DMS 273 (cell line): ENCODE results near the gene M1AP.

ENCODE experiments used
- DNase-seq: peaks from one replicate; lab custom pipeline; 2025; ENCODE audit not compliant: unreplicated experiment; lab: John Stamatoyannopoulos, UW

The M1AP gene

GRCh38 chr2:74551530-74551929, 96.6 kb downstream of the M1AP start:
- DNase-seq, result no peak

DNA sequence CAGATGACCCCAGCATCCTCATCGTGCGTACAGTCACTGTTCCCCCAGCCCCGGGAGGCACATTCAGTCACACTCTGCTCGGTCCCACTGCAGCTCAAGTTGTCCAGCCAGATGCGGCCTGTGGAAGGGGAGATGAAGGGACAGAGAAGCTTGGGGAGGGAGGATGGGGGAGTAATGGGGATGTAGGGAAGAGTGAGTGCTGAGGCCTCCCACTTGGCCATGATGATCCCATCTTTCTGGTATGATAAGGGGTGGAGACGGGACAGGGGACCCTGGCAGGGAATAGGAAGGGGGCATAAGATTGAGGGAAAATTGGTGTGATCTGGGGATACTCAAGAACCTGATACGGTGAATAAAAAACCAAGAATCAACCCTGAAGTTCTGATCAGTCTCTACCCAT, 97.9 kb downstream of the M1AP start:
- DNase-seq, result no peak

- DNase-seq, result peak; percentile 92
Measured at GRCh38 chr2:74548900-74549826, 99.0 kb downstream of the M1AP start.

- peak; percentile 92 for DNase-seq
Measured at GRCh38 chr2:74548285-74548899, 99.7 kb downstream of the M1AP start.

DNA sequence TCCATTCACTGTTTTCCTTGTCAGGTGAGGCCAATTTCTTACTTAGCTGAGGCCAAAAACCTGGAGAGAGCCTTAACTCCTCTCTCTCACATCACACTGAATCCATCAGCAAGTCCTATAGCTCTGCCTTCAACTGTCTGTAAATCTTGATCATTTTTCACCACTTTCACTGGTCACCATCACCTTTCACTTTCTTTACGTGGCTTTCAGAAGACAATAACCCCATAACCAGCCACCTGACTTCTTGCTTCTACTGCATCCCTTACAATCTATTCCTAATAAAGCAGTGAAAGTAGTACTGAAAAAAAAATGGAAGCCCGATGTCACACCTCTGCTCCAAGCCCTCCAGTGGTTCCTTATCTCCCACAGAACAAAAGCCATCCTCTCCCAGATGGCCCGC, 102.1 kb downstream of the M1AP start:
- no peak for DNase-seq

- DNase-seq, result no peak
Measured at GRCh38 chr2:74544634-74545033, 103.5 kb downstream of the M1AP start.

DNA sequence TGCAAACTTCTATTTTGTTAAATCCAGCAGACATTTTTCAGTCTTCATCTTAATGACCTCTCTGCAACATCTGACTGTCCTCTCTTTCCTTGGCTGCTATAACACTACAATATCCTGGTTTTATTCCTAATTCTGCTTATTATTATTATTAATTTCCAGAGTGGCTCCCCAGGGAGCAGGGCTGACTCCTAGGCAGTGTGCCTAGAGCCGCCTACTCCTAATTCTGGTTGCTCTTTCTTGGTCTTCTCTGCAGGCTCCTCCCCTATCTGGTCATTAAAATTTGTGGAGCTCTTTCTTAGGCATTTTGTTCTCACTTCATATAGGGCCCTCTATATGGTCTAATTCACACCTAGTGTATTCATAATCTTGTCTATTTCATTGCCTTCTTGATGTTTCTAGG, 105.2 kb downstream of the M1AP start:
- no peak for DNase-seq

- DNase-seq, result no peak
Measured at GRCh38 chr2:74540291-74540690, 107.8 kb downstream of the M1AP start.

DNA sequence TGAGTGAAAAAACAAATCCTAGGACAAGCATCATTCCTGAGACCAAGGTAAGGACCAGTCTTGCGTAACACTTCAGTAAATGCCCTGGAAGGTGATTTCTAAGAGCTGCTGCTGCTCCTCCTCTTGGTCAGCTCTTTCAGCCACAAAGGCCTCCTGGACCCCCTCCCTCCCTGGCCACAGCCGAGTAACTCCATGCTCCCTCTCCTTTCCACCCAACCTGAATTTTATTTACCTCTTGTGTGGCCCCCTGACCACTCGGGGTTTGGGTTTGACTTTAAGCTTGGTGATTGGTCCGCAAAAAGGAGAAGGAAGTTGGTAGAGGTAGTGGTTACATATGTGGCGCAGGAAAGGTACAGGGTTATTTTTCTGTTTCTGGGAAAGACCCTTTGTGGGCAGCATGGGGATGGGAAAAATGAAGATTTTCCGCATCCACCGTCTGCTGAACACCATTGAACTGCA, 109.2 kb downstream of the M1AP start:
- no peak for DNase-seq

DNA sequence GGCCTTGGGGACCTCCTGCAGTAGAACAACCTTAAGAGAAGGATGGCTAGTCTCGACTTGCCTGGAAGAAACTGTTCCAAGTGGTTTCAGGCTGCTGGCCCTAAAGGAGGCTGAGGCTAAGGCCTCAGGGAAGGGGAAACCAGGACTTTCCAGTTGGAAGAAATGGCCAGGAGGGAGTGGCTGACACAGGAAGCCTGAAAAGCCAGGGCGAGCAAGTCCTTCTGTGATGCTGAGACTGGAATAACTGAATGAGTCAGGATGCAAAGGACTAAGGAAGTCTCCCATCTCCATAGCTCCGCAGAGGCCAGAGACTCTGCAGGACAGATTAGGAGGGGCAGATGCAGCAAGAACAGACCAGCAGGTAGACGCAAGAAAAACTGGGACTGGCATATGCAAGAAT, 111.0 kb downstream of the M1AP start:
- DNase-seq, result no peak

DNA sequence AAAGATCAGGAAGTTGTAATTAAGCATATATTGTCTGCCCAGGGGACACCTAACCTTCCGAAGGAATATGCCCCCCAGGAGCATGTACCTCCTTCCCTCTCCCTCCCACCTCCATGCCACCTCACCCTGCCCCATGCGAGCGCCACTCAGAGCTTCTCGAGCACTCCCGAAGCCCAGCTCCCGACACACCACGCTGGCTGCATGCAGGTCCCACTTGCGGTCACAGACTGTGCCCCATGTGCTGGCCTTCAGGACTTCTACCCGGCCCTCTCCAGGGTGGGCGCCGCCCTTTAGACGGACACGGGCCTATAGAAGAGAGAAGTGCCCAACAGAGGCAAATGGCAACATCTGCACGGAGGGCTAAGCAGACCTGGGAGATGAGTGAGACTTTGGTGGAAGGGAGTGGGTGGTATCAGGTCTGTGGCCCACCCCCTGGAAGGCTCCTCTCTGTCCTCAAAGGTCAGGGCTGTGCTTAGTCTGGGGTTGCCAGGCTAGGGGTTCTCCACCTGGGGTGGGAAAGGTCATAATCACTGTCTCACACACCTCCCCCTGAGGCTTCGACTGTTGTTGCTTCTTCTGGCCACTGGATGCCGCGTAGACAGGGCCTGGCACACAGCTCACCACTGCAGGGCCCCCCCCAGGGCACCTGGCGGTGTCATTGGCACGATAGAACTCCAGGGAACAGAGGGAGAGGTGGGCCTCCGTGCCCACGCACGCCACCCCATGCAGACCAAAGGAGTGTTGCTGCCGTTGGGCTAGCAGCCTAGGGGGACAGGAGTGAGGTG, 111.8 kb downstream of the M1AP start:
- DNase-seq, result no peak

GRCh38 chr2:74535440-74535965, 112.6 kb downstream of the M1AP start:
- DNase-seq, result no peak

GRCh38 chr2:74534411-74534810, 113.7 kb downstream of the M1AP start:
- DNase-seq, result no peak

- no peak for DNase-seq
Measured at GRCh38 chr2:74533464-74533863, 114.7 kb downstream of the M1AP start.

GRCh38 chr2:74532222-74532621, 115.9 kb downstream of the M1AP start:
- DNase-seq, result peak; percentile 62

DNA sequence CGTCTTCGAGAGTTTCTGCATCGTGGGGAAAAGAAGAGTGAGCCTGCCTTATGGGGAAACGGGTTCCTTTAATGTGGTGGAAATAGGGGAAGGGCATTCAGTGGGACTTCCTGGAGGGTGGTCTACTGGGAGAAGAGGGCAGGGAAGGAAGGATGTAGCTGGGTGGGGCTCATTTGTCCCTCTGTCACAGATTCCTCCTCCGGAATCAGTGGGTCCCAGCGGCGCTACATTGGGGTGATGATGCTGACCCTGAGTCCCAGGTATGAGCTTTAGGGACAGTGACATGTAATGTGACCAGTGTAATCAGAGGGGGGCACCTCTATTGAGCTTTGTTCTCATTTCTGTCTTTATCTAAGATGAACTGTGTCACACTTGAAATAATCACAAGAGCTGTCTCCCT, 116.5 kb downstream of the M1AP start:
- no peak for DNase-seq

GRCh38 chr2:74530239-74531187, 117.6 kb downstream of the M1AP start:
- peak; percentile 61 for DNase-seq

DNA sequence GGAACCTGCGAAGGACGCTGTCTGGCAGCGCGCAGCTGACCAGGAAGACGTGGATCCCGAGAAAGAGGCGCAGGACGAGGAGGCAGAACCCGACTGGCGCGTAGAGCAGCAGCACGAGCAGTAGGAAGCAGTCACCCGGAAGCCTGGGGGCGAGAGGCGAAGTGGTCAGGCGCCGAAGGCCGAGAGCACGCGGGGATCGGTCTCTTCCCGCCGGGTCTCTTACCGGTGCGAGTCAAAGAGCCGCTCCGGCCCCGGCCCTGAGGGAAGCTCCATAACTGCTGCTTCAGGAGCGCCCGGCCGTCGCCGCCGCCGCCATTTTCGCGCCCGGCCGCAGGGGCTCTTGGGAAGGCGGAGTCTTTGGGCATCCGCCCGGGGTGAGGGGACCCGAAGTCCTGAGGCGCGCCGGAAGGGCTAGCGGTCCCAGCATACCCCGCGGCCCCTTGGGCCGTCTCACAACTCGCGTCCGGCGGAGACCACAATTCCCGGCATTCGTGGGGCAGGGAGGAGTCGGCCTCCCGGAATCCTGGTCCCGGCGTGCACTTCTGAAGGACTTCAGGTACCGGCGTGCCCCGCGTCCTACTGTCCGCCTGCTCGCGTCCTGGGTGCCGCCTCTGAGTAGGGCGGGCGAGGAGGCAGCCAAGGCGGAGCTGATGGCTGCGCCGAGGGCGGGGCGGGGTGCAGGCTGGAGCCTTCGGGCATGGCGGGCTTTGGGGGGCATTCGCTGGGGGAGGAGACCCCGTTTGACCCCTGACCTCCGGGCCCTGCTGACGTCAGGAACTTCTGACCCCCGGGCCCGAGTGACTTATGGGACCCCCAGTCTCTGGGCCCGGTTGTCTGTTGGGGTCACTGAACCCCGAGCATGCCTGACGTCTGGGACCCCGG, 118.5 kb downstream of the M1AP start, which contains the start of the genes AUP1 and HTRA2:
AUP1 (minus strand) TSS at position 350 of the 882 bp plus-strand sequence; CDS start at position 273, 77 bp downstream.
HTRA2 (plus strand) TSS at position 577 of the 882 bp plus-strand sequence; CDS start at position 651, 74 bp downstream.
- peak; percentile 99 for DNase-seq
